Coronary artery (tissue), 2 donors: Measurements from ENCODE around the gene DEPP1.

Experiments
- DNase-seq: peaks from one replicate; pipeline ENCODE4 v3.0.0-alpha.2; 2017; ENCODE audit warnings: low spot score
- H3K27ac ChIP-seq, 2 donors: fragments of 200-600 bp; sonication (generic); one replicate each; pipeline ENCODE4 v1.5.1; 2016 to 2019
- H3K4me3 ChIP-seq: fragments of 200-600 bp; sonication (generic); 2 replicates; pipeline ENCODE4 v1.5.1; 2016; ENCODE audit warnings: mild to moderate bottlenecking, moderate library complexity
- CTCF ChIP-seq: fragments of 200-600 bp; sonication (generic); IDR thresholded peaks from one replicate; pipeline ENCODE4 v1.5.1; 2019; ENCODE audit warnings: antibody characterized with exemption

DEPP1 gene

DNA sequence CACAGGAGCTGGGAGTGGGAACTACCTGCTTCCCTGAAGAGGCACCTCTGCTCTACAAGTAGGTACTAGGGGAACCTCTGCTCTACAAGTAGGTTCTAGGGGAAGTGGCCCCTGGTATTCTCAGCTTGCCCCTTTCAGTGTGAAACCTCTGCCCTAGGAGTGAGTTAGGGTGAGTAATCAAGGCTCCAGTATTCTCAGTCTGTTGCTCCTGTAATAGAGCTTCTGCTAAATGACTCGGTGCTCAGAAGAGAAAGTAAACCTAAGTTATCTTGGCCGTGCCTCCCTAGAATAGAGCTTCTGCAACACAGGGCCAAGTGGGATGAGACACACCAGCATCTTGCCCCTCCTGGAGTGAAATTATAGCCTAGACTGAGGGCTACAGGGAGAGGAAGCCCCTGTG lies 32.4 kb downstream of the DEPP1 start:
- no peak overlapping the region for H3K4me3 ChIP-seq
- TF ChIP-seq CTCF: no peak
- H3K27ac ChIP-seq: no peak overlapping the region
- no peak for DNase-seq

DNA sequence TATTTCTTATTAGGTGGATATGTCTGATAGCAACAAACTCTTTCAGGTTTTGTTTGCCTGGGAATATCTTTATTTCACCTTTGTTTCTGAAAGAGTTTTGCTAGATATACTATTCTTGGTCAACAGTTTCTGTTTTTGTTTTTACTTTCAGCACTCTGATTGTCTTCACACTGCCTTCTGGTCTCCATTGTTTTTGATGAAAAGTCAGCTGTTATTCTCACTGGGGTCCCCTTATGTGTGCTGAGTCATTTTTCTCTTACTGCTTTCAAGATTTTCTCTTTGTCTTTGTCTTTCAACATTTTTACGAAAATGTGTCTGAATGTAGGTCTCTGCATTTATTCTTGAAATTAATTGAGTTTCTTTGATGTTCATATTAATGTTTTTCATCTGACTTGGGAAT lies 34.3 kb downstream of the DEPP1 start:
- H3K27ac ChIP-seq: no peak overlapping the region
- TF ChIP-seq CTCF: no peak
- no peak for DNase-seq
- no peak overlapping the region for H3K4me3 ChIP-seq

- DNase-seq: no peak
Measured at GRCh38 chr10:44939691-44940401, 38.8 kb downstream of the DEPP1 start.

DNA sequence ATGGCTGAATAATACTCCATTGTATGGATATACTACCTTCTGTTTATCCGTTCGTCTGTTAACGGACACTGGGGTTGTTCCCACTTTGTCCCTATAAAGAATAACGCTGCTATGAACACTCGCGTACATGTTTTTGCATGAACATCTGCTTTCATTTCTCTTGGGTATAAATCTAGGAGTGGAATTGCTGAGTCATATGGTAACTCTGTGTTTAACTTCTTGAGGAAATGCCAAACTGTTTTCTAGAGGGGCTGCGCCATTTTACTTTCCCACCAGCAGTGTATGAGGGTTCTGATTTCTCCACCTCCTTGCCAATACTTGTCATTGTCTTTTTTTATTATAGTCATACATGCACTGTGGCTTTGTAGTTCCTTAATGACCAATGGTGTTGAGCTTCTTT lies 39.7 kb downstream of the DEPP1 start:
- TF ChIP-seq CTCF: no peak
- H3K27ac ChIP-seq: no peak overlapping the region
- H3K4me3 ChIP-seq: no peak overlapping the region
- no peak for DNase-seq

More at GRCh38 chr10:44939691-44940401, 38.8 kb downstream of the DEPP1 start:
- TF ChIP-seq CTCF: no peak
- H3K4me3 ChIP-seq: no peak overlapping the region
- no peak overlapping the region for H3K27ac ChIP-seq

GRCh38 chr10:44937196-44938005 lies 41.2 kb downstream of the DEPP1 start:
- peak overlapping the region in 1 of 2 donors; percentile 3 for H3K27ac ChIP-seq
- peak; percentile 66 for DNase-seq

GRCh38 chr10:44936314-44936975 lies 42.2 kb downstream of the DEPP1 start:
- Histone ChIP-seq H3K27ac (peak overlapping the region; percentile 58 to 81), H3K4me3 (no peak overlapping the region)
- TF ChIP-seq CTCF: no peak
- peak; percentile 66 for DNase-seq

More at GRCh38 chr10:44937196-44938005, 41.2 kb downstream of the DEPP1 start:
- H3K4me3 ChIP-seq: no peak overlapping the region
- no peak for TF ChIP-seq CTCF
